GM12875 (cell line): ENCODE data around the gene BORCS5.

Experiments used
- H3K4me3 ChIP-seq: one replicate; pipeline ENCODE4 v1.5.1; 2011; ENCODE audit warnings: low read depth, low read length, control low read depth
- CTCF ChIP-seq: IDR thresholded peaks from 2 replicates; pipeline ENCODE4 v1.5.1; 2011; ENCODE audit warnings: low read depth, mild to moderate bottlenecking, control low read depth, inconsistent platforms, low read length, moderate library complexity, borderline replicate concordance; ENCODE audit not compliant: insufficient read depth

Gene BORCS5

GRCh38 chr12:12518919-12519318, 162.0 kb downstream of the BORCS5 start:
- TF ChIP-seq CTCF, result no peak
- H3K4me3 ChIP-seq, result no peak overlapping the region
